EH (cell line): Measurements from ENCODE around the gene NPAS3.

Experiments used
- DNase-seq: peaks from one replicate; pipeline ENCODE4 v3.0.0-alpha.2; 2015; ENCODE audit warnings: low read depth

NPAS3 gene

DNA sequence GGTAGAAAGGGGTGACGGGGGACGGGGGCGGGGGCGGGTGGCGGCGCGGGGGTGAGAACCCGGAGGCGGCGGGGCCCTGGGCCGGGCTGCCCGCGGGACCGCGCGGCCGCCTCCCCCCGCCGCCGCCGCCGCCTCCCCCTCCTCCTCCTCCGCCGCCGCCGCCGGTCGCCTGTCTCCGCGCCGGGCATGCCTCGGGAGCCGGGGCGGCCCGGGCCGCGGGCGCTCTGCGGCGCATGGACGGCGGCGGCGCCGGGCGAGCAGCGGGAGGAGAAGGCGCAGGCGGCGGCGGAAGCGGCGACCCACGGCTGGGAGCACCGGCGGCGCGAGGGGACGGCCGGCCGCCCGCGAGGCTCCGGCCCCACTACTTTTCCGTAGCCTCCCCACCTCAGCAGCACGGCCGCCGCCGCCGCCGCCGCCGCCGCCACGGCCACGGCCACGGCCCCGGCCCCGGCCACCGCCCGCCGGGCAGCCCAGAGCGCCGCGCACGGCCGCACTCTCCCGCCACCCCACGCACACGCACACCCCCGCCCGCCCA lies at the start of gene NPAS3:
TSS of gene NPAS3 (plus strand) at position 161 of the 535 bp plus-strand sequence.
- peak; percentile 12 for DNase-seq

DNA sequence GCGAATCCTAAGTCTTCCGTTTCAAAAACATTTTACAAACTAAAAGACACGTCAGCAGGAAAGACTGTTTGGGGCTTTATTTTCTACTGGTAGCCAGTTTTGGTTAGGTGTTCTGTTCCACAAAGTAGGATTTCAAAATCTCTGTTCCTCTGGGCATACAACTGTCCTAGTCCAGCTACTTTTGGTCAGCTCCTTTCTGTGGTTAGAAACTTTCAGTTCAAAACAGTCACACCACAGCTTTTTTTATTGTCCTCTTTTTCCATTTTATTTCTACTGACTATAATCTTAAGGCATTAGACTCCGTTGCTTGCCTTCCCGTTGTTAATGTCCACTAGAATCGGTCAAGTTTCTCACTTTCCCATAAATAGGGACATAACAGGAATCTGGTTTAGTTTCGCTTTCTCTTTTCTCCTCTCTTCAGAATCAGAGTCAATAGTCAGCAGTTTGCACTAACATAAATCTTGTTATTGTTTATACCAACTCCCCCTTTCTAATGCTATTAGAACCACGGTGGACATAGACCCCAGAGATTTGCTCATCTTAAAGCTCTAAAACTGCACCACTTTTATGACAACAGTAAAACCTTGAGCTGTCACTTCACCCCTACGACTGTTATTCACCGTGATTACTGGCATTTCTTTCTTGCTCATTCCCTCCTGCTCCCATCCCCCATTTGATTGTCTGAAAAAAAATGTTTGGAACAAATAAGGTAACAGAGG lies 41.5 kb upstream of the NPAS3 start:
- peak; percentile 48 for DNase-seq

DNA sequence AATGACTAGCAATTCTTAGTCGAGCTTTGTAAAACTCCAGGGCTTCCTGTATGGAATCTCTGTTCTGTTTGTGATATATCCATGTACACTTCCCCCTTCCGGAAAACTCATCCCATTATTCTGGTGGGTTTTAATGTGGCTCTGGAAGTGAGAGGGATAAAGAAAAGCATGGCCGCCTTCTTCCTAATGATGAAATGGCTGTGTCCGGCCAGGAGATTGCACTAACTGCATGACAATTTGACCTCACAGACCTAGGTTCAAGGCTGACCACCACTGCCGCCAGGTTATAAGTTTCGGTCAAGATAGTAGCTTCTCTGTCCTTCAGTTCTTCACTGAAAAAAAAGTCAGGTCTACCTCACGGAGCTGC lies 41.0 kb upstream of the NPAS3 start:
- DNase-seq = no peak

DNA sequence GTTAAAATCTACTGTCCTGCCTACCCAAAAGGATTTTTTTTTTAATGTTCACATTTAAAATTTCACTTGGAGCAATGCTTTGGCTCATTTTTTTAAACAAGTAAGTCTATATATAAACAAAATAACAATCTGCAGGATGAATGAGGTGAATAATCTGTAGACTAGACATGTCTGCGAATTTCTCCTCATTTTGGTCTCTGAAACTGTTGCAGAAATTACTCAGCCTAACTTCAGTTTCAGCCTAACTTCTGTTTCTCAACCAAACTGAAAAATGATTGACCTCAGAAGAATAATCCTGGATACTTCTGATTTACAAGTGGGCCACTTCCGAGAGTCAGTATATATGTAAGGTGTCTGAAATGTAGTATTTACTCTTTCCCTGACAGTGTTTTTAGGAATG lies 39.8 kb upstream of the NPAS3 start:
- DNase-seq = no peak

GRCh38 chr14:32900547-32900946 lies 38.1 kb upstream of the NPAS3 start:
- no peak for DNase-seq

GRCh38 chr14:32905013-32905412 lies 33.7 kb upstream of the NPAS3 start:
- DNase-seq = no peak

DNA sequence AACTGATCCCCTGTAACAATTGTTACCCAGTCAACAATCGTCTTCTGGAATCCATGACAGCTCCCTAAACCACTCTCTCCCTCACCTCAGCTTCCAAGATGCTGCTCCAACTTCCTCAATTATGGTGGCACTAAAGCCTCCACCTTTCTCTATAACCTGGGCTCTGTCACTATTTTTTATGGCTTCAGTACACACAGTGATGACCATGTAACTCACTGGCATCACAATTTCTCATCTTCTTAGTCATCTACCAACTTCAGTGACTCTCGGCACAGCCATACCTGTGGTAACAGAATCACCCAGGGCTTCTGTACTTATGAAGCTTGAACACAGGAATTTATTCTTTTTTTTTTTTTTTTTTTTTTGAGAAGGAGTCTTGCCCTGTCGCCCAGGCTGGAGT lies 32.0 kb upstream of the NPAS3 start:
- DNase-seq = no peak

DNA sequence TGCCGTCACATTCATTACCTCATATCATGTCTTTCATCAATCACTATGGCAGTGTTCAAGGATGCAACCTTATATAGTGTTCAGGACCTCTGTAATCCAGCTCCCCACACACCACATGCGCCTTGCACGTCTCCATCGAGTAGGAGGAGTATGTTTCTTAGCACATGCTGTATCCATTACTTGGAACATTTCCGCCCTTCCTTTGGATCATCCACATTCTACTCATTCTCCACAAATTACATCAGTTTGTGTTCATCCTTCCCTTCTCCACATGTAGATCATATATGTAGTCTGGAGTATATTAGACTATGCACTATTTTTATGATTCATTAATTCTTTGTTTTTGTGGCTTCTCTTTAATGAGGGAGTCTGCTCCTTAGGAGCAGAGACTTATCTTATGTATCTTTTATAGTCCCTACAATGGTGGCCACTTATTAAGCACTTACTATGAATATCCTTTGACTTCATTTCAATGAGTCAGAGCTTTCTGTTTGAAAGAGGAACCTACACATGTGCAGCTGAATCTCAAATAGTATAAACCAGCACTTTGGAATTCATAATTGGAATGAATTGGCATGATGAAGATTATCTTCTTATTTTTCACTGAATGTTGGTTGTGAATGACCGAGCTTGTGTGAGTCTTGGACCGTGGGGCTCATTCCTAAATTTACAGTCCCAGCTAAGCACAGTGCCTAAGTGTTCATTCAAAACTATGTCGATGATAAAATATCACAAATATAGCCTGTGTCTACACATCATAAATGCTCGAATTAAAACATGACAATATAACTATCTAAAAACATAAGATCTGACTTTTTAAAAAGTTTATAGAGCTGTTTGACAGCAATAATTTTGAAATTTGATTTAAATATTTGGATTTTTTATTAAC lies 30.2 kb upstream of the NPAS3 start:
- DNase-seq = peak; percentile 22

DNA sequence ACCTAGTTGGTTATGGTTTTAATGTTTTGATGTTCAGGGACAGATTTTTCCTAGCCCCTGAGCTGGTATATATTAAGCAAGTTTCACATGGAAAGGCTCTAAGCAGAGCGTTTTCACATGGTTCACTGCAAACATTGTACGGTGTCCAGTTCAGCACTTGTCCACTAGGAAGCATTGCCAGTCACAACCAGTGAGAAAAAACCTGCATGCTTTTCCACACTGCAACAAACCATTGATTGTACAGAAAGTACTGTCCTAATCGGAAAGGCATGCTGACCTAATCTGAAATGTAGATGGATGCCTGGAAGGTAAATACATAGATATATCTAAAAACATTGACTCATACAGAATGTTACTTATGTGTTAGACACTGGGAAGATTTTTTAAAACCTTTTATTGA lies 25.0 kb upstream of the NPAS3 start:
- no peak for DNase-seq

DNA sequence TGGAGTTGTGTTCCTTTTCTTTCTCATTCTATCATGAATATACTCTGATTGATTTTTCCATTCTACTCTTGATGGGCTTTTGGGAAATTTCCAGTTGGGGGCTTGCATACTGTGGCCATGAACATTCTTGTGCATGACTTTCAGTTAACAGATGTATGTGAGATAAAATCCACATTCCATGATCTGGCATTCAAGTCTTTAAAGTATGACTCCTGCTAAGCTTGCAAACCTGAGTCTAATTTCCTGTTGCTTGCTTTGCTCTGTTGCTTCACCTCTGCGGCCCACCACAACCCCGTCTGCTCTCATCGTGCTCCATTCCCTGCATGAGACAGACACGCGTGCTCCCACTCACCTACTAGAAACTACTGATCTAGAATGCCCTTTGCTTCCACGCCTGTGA lies 24.3 kb upstream of the NPAS3 start:
- DNase-seq = no peak

DNA sequence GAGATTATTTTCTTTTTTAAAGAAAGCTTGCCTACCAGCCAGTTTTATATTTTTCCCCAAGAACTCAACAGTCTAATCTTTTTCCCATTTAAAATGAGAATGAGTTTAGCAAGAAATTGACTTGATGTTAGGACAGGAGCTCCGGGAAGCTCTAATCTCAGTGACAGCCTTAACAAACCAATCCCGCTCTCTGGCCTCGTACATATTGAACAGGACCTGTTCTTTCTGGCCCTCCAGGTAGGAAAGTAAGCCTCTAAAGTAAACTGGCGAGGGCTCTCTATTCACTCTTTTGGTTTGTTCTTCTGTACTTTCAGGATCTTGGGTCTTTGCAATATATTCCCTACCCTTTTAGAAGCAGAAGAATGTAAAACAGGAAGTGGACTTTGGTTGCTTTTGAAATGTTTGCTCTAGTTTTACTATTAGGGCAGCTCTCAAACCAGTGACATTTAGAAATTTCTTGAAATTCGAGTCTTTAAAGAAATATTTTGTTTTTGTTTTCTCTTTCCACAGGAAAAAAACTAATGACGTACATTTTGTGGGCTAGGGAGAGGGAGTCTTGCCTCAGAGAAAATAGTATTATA lies 17.9 kb upstream of the NPAS3 start:
- no peak for DNase-seq

- no peak for DNase-seq
Observed at GRCh38 chr14:32925439-32925838, 13.2 kb upstream of the NPAS3 start.

- no peak for DNase-seq
Observed at GRCh38 chr14:32932302-32932913, 6.3 kb upstream of the NPAS3 start.

DNA sequence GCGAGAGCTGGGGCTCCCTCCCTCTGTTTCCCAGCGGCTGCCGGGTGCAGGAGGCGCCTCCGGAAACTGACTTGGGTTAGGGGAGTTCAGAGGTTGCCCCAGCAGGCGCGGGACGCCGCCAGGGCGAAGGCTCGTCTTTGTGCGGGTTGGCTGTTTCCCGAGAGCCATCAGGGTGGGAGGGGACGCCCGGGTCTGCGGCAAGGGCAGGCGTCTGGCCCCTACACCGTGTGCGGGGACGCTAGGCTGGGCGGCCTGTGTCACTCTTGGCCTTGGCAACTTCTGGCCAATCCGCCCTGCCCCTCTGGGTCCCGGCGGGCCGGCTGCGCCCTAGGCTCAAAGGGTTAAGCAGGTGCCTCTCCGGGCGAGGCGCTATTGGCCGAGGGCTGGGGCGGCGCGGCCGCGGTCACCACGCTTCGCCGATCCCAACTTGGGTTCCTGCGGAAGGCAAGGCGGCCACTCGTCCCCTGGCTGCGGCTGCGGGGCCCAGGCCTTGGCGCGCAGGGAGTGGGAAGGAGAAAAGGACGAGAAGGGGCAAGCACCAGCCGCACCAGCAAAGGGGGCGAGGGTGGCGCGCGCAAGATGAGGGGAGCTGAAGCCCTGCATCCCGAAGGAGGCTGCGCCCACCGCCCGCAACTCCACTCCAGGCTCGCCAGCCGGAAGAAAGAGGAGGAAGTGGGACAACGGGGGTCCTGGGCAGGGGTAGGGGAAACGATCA lies 5.6 kb upstream of the NPAS3 start:
- DNase-seq = no peak

- DNase-seq = no peak
Observed at GRCh38 chr14:32933629-32934072, 5.0 kb upstream of the NPAS3 start.

DNA sequence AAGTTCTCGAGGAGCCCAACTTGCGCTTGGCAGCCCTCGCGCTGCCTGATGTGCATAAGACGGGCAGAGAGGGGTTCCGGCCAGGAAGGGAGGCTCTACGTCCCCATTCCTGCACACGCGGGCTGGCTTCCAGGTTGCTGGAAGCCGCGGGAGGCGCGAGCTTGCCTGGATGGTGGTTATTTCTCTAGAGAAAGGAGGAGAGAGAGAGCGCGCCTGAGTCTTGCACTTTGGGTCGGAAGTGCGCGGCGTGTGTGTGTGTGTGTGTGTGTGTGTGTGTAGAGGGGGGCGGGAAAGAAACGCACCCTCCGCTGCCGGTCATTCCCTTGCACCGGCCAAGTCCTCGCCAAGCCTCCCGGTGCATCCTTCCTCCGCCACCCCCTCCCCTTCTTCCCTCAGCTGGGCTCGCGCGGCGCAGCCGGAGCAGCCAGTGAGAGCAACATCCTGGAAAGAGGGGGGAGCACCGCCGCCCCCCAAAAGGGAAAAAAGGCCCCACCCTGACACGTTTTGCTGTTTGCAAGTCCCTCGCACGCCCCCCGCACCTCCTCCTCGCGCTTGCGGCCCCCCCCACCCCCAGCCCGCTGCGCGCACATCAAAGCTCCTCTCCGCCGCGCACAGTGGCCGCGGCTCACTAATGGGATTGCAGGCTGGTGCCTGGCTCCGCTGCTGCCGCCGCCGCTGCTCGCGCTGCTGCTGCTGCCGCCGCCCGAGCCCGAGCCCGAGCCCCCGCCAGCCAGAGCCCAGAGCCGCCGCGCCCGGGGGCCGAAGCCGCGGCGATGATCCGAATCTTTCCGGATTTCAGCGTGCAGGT lies 4.4 kb upstream of the NPAS3 start:
- DNase-seq = no peak

- DNase-seq = no peak
Observed at GRCh38 chr14:32934881-32935633, 3.6 kb upstream of the NPAS3 start.

- peak; percentile 60 for DNase-seq
Observed at GRCh38 chr14:32939254-32940065, 781 bp downstream of the NPAS3 start.

DNA sequence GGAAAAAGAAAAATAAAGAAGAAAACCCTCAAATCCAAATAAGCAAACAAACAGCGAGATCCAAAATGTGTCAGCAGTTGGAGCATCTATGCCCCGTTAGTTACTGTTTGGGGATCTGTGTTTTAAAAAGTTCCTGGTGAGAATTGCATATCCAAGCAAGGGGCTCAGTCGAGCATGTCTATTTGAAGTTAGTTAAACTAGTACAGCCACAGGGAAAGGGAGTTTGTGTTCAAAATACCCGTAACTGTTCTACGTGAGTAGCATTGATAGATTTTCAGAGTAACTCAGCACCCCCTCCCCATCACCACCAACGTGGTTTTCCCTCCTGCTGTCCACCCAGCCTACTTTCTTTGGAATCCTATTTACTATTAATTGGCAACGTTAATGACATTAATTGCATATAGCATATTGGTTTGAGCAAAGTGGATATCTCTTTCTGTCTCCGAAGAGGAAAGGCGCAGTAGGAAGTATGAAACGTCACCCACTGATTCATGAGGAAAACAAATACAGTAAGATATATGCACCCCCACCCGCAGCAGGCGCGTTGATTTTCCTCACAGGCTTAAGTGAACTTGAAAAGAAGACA lies 1.5 kb downstream of the NPAS3 start:
- DNase-seq = no peak
